ENCODE results near the gene CALR. TPM values are rescaled to one million over a fixed set of nuclear protein-coding genes. Genes with fewer than 3 reads are reported as not detected.
A peak's percentile ranks its signal among the peaks of the same experiment; 100 is the strongest.

CALR gene
- total RNA-seq, 1 donor from 2014 or later: 1,241 TPM

DNA sequence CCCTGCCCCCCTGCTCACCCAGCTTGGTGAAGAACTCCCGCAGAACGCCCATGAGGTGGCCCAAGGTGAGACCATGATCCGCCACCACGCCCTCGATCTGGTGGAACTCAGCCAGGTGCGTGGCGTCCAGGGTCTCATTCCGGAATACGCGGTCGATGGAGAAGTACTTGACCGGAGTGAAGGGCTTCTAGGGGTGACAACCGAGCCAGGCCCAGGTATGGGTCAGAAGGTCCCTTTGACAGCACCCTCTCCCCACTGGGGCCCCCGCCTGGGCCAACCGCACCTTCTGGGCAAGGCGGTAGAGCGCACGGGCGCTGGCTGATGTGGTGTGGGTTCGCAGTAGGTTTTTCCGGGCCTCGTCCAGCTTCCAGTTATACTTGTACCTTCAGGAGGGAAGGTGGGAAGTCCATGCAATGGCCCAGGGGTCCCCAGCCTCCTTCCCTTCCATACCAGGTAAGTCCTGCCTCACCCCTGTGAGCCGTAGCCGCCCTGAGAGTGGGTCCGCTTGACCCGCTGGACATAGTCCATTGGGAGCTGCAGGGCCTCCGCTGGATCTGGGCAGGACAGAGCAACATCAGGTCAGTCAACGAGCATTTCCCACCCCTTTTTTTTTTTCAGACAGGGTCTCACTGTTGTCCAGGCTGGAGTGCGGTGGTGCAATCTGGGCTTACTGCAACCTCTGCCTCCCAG lies 13.6 kb upstream of the CALR start:
- Mint-ChIP-seq H3K27me3 (ENCODE audit: unreplicated experiment) (no peaks in the 10 kb centered on the region), H3K4me3 (ENCODE audit: unreplicated experiment) (no peak overlapping the region), H3K27ac (ENCODE audit: unreplicated experiment) (no peak overlapping the region), H3K4me1 (ENCODE audit: unreplicated experiment) (no peaks in the 10 kb centered on the region), H3K9me3 (ENCODE audit: unreplicated experiment) (no peaks in the 10 kb centered on the region), H3K36me3 (ENCODE audit: unreplicated experiment) (peaks cover 35% of the 10 kb centered on the region)
- DNase-seq (ENCODE audit: extremely low spot score, unreplicated experiment): no peak
- TF ChIP-seq, protein P1, sequence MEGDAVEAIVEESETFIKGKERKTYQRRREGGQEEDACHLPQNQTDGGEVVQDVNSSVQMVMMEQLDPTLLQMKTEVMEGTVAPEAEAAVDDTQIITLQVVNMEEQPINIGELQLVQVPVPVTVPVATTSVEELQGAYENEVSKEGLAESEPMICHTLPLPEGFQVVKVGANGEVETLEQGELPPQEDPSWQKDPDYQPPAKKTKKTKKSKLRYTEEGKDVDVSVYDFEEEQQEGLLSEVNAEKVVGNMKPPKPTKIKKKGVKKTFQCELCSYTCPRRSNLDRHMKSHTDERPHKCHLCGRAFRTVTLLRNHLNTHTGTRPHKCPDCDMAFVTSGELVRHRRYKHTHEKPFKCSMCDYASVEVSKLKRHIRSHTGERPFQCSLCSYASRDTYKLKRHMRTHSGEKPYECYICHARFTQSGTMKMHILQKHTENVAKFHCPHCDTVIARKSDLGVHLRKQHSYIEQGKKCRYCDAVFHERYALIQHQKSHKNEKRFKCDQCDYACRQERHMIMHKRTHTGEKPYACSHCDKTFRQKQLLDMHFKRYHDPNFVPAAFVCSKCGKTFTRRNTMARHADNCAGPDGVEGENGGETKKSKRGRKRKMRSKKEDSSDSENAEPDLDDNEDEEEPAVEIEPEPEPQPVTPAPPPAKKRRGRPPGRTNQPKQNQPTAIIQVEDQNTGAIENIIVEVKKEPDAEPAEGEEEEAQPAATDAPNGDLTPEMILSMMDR (IDR thresholded peaks at IDR 0.05): no peak

DNA sequence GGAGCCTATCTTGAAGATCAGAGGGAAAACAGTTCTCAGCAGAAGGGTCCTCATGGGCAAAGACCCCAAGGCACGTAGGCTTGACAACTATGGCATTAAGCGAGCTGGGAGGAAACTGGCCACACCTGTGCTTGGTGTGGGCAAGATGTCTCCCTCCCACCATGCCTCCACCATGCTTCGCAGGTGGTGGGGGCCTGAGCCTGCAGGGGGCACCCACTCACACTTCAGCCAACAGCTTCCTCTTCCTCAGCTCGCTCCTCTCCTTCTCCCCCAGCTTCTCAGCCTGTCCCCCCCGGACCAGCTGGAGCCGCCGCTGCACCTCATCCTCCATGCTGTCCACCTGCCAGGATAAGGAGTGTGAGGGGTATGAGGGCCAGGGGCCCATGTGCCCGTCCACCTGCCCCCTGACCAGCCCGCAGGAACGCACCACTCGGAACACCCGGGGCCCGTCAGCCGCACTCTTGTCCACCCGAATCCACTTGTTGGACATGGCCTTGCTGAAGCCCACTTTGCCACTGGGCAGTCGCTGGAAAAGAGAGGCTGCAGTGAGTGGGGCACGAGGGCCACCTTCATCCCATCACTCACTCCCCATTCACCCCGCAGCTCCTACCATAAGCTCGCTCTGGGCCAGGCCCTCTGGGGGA lies 8.3 kb upstream of the CALR start:
- H3K36me3 Mint-ChIP-seq (ENCODE audit: unreplicated experiment): peaks cover 19% of the 10 kb centered on the region
- no peak overlapping the region for H3K27ac Mint-ChIP-seq (ENCODE audit: unreplicated experiment)
- peaks cover 15% of the 10 kb centered on the region for H3K4me1 Mint-ChIP-seq (ENCODE audit: unreplicated experiment)
- no peaks in the 10 kb centered on the region for H3K27me3 Mint-ChIP-seq (ENCODE audit: unreplicated experiment)
- H3K9me3 Mint-ChIP-seq (ENCODE audit: unreplicated experiment): no peaks in the 10 kb centered on the region
- DNase-seq (ENCODE audit: extremely low spot score, unreplicated experiment): no peak
- TF ChIP-seq, protein P1 (IDR thresholded peaks at IDR 0.05): no peak
- no peak overlapping the region for H3K4me3 Mint-ChIP-seq (ENCODE audit: unreplicated experiment)

DNA sequence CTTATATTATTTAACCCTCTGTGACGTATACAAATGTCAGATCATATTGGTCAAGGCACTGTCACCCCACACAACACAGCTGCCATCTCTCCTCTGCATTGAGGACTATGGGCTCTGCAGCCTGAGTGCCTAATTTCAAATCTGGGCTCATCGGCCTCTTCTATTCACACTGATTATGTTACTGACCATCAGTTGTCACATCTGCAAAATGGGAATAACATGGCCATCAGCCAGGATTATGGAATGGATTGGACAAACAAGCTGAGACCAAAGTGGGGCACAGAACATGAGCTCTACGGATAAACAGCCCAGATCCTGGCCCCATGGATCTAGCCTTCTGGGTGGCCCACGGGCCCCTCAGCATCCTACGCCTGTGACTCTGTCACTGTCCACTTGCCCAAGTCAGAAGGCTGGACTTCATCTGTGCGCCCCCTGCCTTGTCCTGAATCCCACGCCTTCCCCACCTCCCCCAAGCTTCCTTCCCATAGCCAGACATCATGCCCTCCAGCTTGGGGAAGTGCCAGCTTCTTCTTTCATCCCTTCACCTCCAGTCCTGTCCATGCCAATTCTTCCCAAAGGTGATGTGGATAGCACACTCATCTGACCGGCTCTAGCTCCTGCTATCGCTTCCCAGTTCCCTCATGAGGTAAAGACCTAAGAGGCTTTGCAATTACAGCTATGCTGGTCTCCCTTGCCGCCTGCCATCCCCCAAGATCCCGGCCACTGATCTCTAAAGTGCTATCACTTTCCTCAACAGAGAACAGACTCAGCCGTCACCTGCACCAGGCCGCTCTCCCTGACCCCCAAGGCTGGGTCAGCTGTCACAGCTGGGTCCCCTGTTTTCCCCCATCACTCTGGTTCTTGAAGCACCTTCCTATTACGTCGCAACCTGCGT lies 5.8 kb upstream of the CALR start:
- H3K9me3 Mint-ChIP-seq (ENCODE audit: unreplicated experiment): no peaks in the 10 kb centered on the region
- TF ChIP-seq, protein P1 (IDR thresholded peaks at IDR 0.05): no peak
- DNase-seq (ENCODE audit: extremely low spot score, unreplicated experiment): no peak
- no peaks in the 10 kb centered on the region for H3K27me3 Mint-ChIP-seq (ENCODE audit: unreplicated experiment)
- H3K4me3 Mint-ChIP-seq (ENCODE audit: unreplicated experiment): peak overlapping the region; percentile 96
- H3K4me1 Mint-ChIP-seq (ENCODE audit: unreplicated experiment): peaks cover 20% of the 10 kb centered on the region
- peaks cover 12% of the 10 kb centered on the region for H3K36me3 Mint-ChIP-seq (ENCODE audit: unreplicated experiment)
- H3K27ac Mint-ChIP-seq (ENCODE audit: unreplicated experiment): peak overlapping the region; percentile 84

DNA sequence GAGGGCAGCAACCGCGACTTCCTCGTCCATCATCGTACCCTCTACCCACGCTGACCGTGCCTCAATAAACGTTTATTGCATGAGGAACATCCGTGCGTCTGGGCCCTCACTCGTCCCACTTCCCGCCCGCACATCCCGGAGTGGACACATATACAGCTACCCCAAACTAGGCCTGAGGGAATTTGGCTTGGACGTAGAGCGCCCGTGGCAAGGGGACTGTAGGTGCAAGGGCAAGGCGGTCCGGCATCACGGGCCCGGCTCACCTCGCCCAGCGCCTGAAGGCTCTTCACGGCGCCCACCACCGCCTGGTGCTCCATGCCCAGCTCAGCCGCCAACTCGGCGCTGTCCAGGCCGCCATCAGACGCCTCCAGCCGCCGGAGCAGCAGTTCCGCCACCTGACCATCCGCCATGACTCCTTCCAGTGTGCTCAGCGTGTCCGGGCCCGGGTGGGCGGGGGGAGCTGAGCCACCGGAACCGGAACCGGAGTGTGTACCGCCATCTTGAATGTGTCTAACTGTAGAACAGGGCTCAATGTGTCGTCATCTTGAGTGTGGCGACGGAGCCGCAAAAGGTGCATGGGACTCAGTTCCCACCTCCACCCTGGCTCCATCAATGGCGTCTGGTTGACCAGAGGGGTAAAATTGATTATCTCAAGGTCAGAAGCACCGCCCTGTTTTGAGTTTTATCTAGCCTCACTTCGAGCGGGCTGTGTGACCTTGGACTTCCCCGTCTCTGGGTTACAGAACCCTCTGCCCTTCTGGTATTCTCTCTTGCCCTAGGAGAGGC lies 4.9 kb upstream of the CALR start, which contains the start of gene FARSA:
FARSA (minus strand) TSS at position 425 of the 786 bp plus-strand sequence; CDS start at position 410, 15 bp downstream.
- TF ChIP-seq, protein P1 (IDR thresholded peaks at IDR 0.05): no peak
- DNase-seq (ENCODE audit: extremely low spot score, unreplicated experiment): peak; percentile 95
- H3K27me3 Mint-ChIP-seq (ENCODE audit: unreplicated experiment): no peaks in the 10 kb centered on the region
- H3K4me3 Mint-ChIP-seq (ENCODE audit: unreplicated experiment): peak within 1 kb of the TSS; percentile 96
- no peaks in the 10 kb centered on the region for H3K9me3 Mint-ChIP-seq (ENCODE audit: unreplicated experiment)
- H3K27ac Mint-ChIP-seq (ENCODE audit: unreplicated experiment): peak within 1 kb of the TSS; percentile 84
- peaks cover 8% of the 10 kb centered on the region for H3K36me3 Mint-ChIP-seq (ENCODE audit: unreplicated experiment)
- peaks cover 25% of the 10 kb centered on the region for H3K4me1 Mint-ChIP-seq (ENCODE audit: unreplicated experiment)
